Measurements from ENCODE around the gene CLINT1. TPM values are rescaled to one million over a fixed set of nuclear protein-coding genes. Genes with fewer than 3 reads are reported as not detected.

The CLINT1 gene
- total RNA-seq, 1 donor from 2014 or later, result 72.4 TPM

- Mint-ChIP-seq H3K9me3 (ENCODE audit: low read depth) (no peaks in the 10 kb centered on the region), H3K4me1 (ENCODE audit: low read depth) (peaks cover 5% of the 10 kb centered on the region), H3K4me3 (ENCODE audit: unreplicated experiment) (no peak overlapping the region), H3K27ac (ENCODE audit: unreplicated experiment) (no peak overlapping the region), H3K27me3 (ENCODE audit: low read depth) (no peaks in the 10 kb centered on the region), H3K36me3 (ENCODE audit: low read depth) (peaks cover 21% of the 10 kb centered on the region)
- no peak for DNase-seq (ENCODE audit: low spot score)
- TF ChIP-seq CTCF (IDR thresholded peaks at IDR 0.05), result no peak
These were observed 56.2 kb downstream of the CLINT1 start for GRCh38 chr5:157802736-157803135.

- peaks cover 17% of the 10 kb centered on the region for H3K36me3 Mint-ChIP-seq (ENCODE audit: low read depth)
- H3K4me3 Mint-ChIP-seq (ENCODE audit: unreplicated experiment), result no peak overlapping the region
These were observed 58.8 kb downstream of the CLINT1 start for GRCh38 chr5:157800137-157800536.

GRCh38 chr5:157799578-157799977 is 59.4 kb downstream of the CLINT1 start:
- Mint-ChIP-seq H3K4me1 (ENCODE audit: low read depth) (peaks cover 3% of the 10 kb centered on the region), H3K9me3 (ENCODE audit: low read depth) (no peaks in the 10 kb centered on the region), H3K27ac (ENCODE audit: unreplicated experiment) (no peak overlapping the region), H3K4me3 (ENCODE audit: unreplicated experiment) (no peak overlapping the region), H3K27me3 (ENCODE audit: low read depth) (no peaks in the 10 kb centered on the region), H3K36me3 (ENCODE audit: low read depth) (peaks cover 15% of the 10 kb centered on the region)
- TF ChIP-seq CTCF (IDR thresholded peaks at IDR 0.05), result no peak
- DNase-seq (ENCODE audit: low spot score), result no peak

More at GRCh38 chr5:157800137-157800536, 58.8 kb downstream of the CLINT1 start:
- Mint-ChIP-seq H3K27ac (ENCODE audit: unreplicated experiment) (no peak overlapping the region), H3K27me3 (ENCODE audit: low read depth) (no peaks in the 10 kb centered on the region), H3K4me1 (ENCODE audit: low read depth) (peaks cover 3% of the 10 kb centered on the region), H3K9me3 (ENCODE audit: low read depth) (no peaks in the 10 kb centered on the region)
- DNase-seq (ENCODE audit: low spot score), result no peak
- TF ChIP-seq CTCF (IDR thresholded peaks at IDR 0.05), result no peak

- peaks cover 3% of the 10 kb centered on the region for H3K4me1 Mint-ChIP-seq (ENCODE audit: low read depth)
- H3K36me3 Mint-ChIP-seq (ENCODE audit: low read depth), result peaks cover 22% of the 10 kb centered on the region
- no peak for TF ChIP-seq CTCF (IDR thresholded peaks at IDR 0.05)
- DNase-seq (ENCODE audit: low spot score), result no peak
- no peak overlapping the region for H3K4me3 Mint-ChIP-seq (ENCODE audit: unreplicated experiment)
- H3K27me3 Mint-ChIP-seq (ENCODE audit: low read depth), result no peaks in the 10 kb centered on the region
- no peaks in the 10 kb centered on the region for H3K9me3 Mint-ChIP-seq (ENCODE audit: low read depth)
- H3K27ac Mint-ChIP-seq (ENCODE audit: unreplicated experiment), result no peak overlapping the region
These were observed 65.6 kb downstream of the CLINT1 start for GRCh38 chr5:157793301-157793700.

- no peak overlapping the region for H3K4me3 Mint-ChIP-seq (ENCODE audit: unreplicated experiment)
- no peaks in the 10 kb centered on the region for H3K9me3 Mint-ChIP-seq (ENCODE audit: low read depth)
- TF ChIP-seq CTCF (IDR thresholded peaks at IDR 0.05), result no peak
- peaks cover 28% of the 10 kb centered on the region for H3K36me3 Mint-ChIP-seq (ENCODE audit: low read depth)
- H3K27me3 Mint-ChIP-seq (ENCODE audit: low read depth), result no peaks in the 10 kb centered on the region
- no peak overlapping the region for H3K27ac Mint-ChIP-seq (ENCODE audit: unreplicated experiment)
- DNase-seq (ENCODE audit: low spot score), result no peak
- no peaks in the 10 kb centered on the region for H3K4me1 Mint-ChIP-seq (ENCODE audit: low read depth)
These were observed 73.1 kb downstream of the CLINT1 start for GRCh38 chr5:157785801-157786200.

Data from chondrocyte (in vitro differentiated cells).